Measurements from ENCODE around the gene CHCHD10. TPM values are rescaled to one million over a fixed set of nuclear protein-coding genes. Genes with fewer than 3 reads are reported as not detected.

Gene CHCHD10
- total and polyA plus RNA-seq, 4 donors = 13.4 to 784 (median 139) TPM

GRCh38 chr22:23744485-23744884 lies 23.3 kb downstream of the CHCHD10 start:
- 97% methylated on average over 14 of the region's 14 CpGs for WGBS
- TF ChIP-seq, protein P1, sequence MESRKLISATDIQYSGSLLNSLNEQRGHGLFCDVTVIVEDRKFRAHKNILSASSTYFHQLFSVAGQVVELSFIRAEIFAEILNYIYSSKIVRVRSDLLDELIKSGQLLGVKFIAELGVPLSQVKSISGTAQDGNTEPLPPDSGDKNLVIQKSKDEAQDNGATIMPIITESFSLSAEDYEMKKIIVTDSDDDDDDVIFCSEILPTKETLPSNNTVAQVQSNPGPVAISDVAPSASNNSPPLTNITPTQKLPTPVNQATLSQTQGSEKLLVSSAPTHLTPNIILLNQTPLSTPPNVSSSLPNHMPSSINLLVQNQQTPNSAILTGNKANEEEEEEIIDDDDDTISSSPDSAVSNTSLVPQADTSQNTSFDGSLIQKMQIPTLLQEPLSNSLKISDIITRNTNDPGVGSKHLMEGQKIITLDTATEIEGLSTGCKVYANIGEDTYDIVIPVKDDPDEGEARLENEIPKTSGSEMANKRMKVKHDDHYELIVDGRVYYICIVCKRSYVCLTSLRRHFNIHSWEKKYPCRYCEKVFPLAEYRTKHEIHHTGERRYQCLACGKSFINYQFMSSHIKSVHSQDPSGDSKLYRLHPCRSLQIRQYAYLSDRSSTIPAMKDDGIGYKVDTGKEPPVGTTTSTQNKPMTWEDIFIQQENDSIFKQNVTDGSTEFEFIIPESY (IDR thresholded peaks at IDR 0.05) = no peak
- TF ChIP-seq FOXA1 (IDR thresholded peaks at IDR 0.05) = no peak
- no peak for TF ChIP-seq JUND (IDR thresholded peaks at IDR 0.05)
- no peak for TF ChIP-seq EGR1 (IDR thresholded peaks at IDR 0.05; ENCODE audit: low read depth in 2 of 2)
- no peak for TF ChIP-seq YY1 (IDR thresholded peaks at IDR 0.05)
- TF ChIP-seq HNF4A (conservative IDR thresholded peaks at IDR 0.05) = no peak
- no peak for TF ChIP-seq RXRA (IDR thresholded peaks at IDR 0.05)
- no peak for TF ChIP-seq TAF1 (conservative IDR thresholded peaks at IDR 0.05)
- TF ChIP-seq FOXA2 (IDR thresholded peaks at IDR 0.05) = no peak
- TF ChIP-seq MAX (IDR thresholded peaks at IDR 0.05) = no peak
- TF ChIP-seq GABPA (IDR thresholded peaks at IDR 0.05 in 1 of 2, conservative IDR thresholded peaks at IDR 0.05 in 1 of 2) = no peak
- no peak for TF ChIP-seq NR2F2 (IDR thresholded peaks at IDR 0.05)
- no peak for TF ChIP-seq ATF3 (IDR thresholded peaks at IDR 0.05)
- no peak for TF ChIP-seq RAD21 (IDR thresholded peaks at IDR 0.05)
- TF ChIP-seq, protein P2, sequence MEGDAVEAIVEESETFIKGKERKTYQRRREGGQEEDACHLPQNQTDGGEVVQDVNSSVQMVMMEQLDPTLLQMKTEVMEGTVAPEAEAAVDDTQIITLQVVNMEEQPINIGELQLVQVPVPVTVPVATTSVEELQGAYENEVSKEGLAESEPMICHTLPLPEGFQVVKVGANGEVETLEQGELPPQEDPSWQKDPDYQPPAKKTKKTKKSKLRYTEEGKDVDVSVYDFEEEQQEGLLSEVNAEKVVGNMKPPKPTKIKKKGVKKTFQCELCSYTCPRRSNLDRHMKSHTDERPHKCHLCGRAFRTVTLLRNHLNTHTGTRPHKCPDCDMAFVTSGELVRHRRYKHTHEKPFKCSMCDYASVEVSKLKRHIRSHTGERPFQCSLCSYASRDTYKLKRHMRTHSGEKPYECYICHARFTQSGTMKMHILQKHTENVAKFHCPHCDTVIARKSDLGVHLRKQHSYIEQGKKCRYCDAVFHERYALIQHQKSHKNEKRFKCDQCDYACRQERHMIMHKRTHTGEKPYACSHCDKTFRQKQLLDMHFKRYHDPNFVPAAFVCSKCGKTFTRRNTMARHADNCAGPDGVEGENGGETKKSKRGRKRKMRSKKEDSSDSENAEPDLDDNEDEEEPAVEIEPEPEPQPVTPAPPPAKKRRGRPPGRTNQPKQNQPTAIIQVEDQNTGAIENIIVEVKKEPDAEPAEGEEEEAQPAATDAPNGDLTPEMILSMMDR (IDR thresholded peaks at IDR 0.05; ENCODE audit: low read depth, low read length, missing input control) = no peak
- no peak for TF ChIP-seq REST (IDR thresholded peaks at IDR 0.05)
- no peak for TF ChIP-seq SP1 (IDR thresholded peaks at IDR 0.05)
- no peak for DNase-seq (ENCODE audit: low spot score)

More at GRCh38 chr22:23744485-23744884, 23.3 kb downstream of the CHCHD10 start:
- H3K9ac ChIP-seq (ENCODE audit: low read depth in 1 of 2, low read length in 2 of 2) = no peak overlapping the region
- H3K27ac ChIP-seq (ENCODE audit: low read depth in 1 of 2, low read length in 2 of 2) = no peak overlapping the region
- no peaks in the 10 kb centered on the region for H3K9me3 ChIP-seq (ENCODE audit: control insufficient read depth in 4 of 4, low read length in 3 of 4)
- H3K27me3 ChIP-seq (ENCODE audit: control insufficient read depth in 4 of 4, insufficient read depth in 4 of 4, low read length in 3 of 4) = no peaks in the 10 kb centered on the region
- H3K4me1 ChIP-seq (ENCODE audit: control insufficient read depth in 4 of 4, insufficient read depth in 4 of 4, low read length in 3 of 4) = no peaks in the 10 kb centered on the region
- H3K4me3 ChIP-seq (ENCODE audit: low read depth in 1 of 3, low read length in 3 of 3) = no peak overlapping the region
- H3K36me3 ChIP-seq (ENCODE audit: control insufficient read depth in 4 of 4, insufficient read depth in 3 of 4, low read depth in 1 of 4, low read length in 3 of 4) = peaks cover 5 to 26% (median 7%) of the 10 kb centered on the region in 4 donors
